SK-MEL-5 (cell line): ENCODE data around the gene KRT40. TPM values are rescaled to one million over a fixed set of nuclear protein-coding genes. Genes with fewer than 3 reads are reported as not detected.
"Not testable (repeated sequence)": the region's sequence is repeated elsewhere in the genome, so short reads cannot be mapped to it uniquely, and the experiment has no call there.

Experiments
- DNase-seq: peaks from one replicate; pipeline ENCODE4 v3.0.0-alpha.2; 2016; ENCODE audit warnings: low read depth, low spot score
- in situ Hi-C: cut with HindIII; loops from 2 replicates; pipeline ENCODE4 v1.10.0; 2016; ENCODE audit warnings: low sequenced_read_pairs, high pct_unique_total_duplicates, low pct_unique_long_range_greater_than_20kb
- total RNA-seq: library from RNA; depleted of rRNA; stranded (reverse); fragments of >200 nt; shearing (Covaris generic); gene quantifications from 2 replicates; pipeline ENCODE4 v1.2.3, GENCODE V29; 2014

KRT40 gene
- total RNA-seq, 1 experiment from 2014 or later, result not detected

GRCh38 chr17:41003926-41004325, 19.8 kb upstream of the KRT40 start:
- in situ Hi-C loops, result no loop called here
- DNase-seq, result no peak

DNA sequence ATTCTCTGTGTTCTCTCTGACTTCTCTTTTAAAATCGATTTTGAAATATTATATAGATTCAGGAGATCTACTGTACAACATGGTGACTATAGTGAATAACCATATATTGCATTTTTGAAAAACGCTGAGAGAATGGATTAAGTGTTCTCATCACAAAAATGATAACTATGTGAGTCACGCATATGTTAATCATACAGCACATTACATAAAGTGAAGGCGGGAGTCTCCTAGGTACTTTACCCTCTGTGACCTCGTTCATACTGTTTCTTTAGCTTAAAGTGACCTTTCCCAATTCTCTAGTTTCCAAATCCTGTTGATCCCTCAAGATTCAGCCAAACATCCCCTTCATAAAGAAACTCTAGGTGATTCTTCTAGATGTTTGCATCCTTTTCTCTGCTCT, 18.7 kb upstream of the KRT40 start:
- in situ Hi-C loops, result no loop called here
- no peak for DNase-seq

DNA sequence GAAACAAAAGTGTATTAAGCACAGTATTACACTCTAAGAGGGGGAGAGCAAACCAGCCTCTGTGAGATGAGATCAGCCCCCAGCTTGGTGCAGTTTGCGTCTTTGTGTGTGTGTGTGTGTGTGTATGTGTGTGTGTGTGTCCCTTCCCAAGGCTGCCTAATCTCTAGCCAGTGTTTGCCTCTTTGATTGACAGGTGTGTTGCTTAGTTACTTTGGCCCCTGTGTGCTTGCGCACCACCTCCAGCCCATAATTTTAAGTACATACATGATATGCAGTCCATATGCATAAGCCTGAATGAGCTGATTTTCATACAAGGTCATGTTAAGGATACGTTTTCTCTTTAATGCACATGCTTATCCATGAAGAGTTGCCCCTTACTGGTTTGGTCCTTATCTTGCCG, 17.7 kb upstream of the KRT40 start:
- in situ Hi-C loops, result no loop called here
- no peak for DNase-seq

GRCh38 chr17:40999563-40999962, 15.4 kb upstream of the KRT40 start, which contains the start of gene KRTAP3-2:
Gene KRTAP3-2, minus strand, starts transcription at chr17:40999906. Its CDS starts 53 bp downstream, at chr17:40999853.
- in situ Hi-C loops, DNase-seq: not testable (repeated sequence)

- in situ Hi-C loops, result no loop called here
Measured at GRCh38 chr17:40997361-40997760, 13.2 kb upstream of the KRT40 start.

DNA sequence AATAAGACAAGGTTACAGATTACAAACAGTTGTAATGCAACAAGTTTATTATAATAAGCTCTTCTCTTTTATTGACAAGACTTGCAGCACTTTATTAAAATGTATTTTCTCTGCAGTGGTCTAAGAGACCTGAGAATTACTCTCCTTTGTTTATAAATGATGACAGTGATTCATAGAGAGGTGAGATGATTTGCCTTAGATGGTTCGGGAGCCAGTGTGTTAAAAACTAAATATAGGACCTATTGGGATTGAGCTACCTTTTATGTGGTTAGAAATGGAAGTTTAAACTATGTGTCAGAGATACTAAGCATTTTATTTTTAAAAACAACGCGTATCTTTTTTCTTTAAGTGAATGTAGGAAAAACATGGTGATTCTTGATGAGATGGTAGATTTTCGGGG, 12.7 kb upstream of the KRT40 start:
- in situ Hi-C loops, result no loop called here
- DNase-seq, result no peak

More at GRCh38 chr17:40997361-40997760, 13.2 kb upstream of the KRT40 start:
- no peak for DNase-seq

- in situ Hi-C loops, result no loop called here
- no peak for DNase-seq
Measured at GRCh38 chr17:40995116-40995515, 11.0 kb upstream of the KRT40 start.

- no peak for DNase-seq
- in situ Hi-C loops, result no loop called here
Measured at GRCh38 chr17:40993839-40994238, 9.7 kb upstream of the KRT40 start, which contains the start of gene KRTAP3-3. Gene KRTAP3-3, minus strand, starts transcription at chr17:40994164. Its CDS starts 67 bp downstream, at chr17:40994097.

GRCh38 chr17:40993084-40993483, 9.0 kb upstream of the KRT40 start:
- no peak for DNase-seq
- in situ Hi-C loops, result no loop called here

- in situ Hi-C loops, result no loop called here
- peak; percentile 34 for DNase-seq
Measured at GRCh38 chr17:40992666-40993065, 8.5 kb upstream of the KRT40 start.

- no peak for DNase-seq
- in situ Hi-C loops, result no loop called here
Measured at GRCh38 chr17:40986920-40987319, 2.8 kb upstream of the KRT40 start.

DNA sequence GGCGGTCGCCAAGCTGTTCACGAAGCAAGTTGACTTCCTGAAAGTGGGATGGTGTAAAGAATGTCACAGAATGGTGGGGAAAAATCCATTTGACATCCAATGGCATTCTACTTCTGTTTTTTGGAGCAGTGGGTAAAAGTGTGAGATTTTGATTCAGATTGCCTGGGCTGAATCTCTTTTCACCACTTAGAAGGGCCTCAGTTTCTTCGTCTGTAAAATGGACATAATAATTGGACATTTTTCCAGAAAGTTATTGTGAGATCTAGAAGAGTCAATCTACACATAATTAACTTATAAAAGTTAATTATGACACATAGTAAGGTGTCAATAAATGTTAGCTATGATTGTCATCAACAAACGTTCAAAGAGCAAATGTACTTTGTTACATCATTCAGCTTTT, 3.0 kb downstream of the KRT40 start:
- DNase-seq, result no peak
- in situ Hi-C loops, result no loop called here

- no peak for DNase-seq
- in situ Hi-C loops, result no loop called here
Measured at GRCh38 chr17:40980596-40980995, 3.5 kb downstream of the KRT40 start.

- no peak for DNase-seq
- in situ Hi-C loops, result no loop called here
Measured at GRCh38 chr17:40980117-40980516, 4.0 kb downstream of the KRT40 start.

DNA sequence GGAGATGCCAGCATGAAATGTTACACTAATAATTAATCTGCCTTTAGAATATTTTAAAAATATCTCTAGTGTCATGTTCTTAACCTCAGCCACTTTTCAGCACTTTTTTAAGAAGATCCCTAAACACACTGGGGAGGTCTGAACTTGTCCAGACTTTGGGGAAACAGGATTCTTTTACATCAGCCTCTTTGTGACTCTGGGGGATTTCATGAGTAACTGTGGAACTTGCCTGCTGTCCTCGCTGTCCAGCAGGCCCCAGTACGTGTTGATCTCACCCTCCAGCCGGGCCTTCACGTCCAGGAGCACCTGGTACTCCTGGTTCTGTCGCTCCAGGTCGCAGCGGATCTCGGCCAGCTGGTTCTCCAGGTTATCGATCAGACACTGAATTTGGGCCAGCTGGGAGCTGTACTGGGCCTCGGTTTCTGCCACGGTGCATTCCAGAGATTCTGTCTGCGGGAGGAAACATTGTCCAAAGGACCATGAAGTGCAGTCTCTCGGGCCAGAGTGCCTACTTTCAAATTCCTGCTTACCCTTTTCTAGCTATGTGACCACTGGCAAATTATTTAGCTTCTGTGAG, 5.5 kb downstream of the KRT40 start:
- no peak for DNase-seq
- in situ Hi-C loops, result no loop called here

DNA sequence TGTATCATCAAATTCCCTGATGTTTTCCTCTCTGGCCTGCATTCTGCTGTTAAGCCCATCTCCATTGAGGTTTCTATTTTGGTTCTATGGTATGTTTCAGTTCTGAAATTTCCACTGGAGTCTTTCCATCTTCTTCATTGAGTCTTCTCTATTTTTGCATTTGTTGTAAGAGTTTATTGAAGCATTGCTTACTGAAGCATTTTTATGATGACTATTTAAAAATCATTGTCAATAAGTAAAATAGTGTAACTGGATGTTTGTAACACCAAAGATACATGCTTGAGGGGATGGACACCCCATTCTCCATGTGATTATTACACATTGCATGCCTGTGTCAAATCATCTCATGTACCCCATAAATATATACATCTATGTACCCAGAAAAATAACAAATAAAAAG, 8.6 kb downstream of the KRT40 start:
- in situ Hi-C loops, result no loop called here
- no peak for DNase-seq

- in situ Hi-C loops, result no loop called here
- DNase-seq, result no peak
Measured at GRCh38 chr17:40974366-40974765, 9.8 kb downstream of the KRT40 start.

DNA sequence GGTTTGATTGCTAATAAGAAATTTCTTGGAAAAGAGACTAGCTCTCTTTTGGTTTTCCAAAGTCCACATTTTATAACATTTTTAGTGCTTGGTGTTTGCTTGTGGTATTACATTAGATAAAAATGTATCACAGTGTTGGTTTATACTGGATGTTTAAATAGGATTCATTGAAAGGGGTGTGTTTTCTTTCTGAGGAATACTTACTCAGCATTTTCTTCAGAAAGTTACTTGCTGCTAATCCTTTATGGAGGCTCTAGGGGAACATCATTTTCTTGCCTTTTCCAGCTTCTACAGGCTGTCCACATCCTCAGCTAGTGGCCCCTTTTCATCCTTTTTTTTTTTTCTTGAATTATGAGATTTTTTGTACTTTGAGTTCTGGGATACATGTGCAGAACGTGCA, 16.5 kb downstream of the KRT40 start:
- in situ Hi-C loops, result no loop called here
- DNase-seq, result no peak

DNA sequence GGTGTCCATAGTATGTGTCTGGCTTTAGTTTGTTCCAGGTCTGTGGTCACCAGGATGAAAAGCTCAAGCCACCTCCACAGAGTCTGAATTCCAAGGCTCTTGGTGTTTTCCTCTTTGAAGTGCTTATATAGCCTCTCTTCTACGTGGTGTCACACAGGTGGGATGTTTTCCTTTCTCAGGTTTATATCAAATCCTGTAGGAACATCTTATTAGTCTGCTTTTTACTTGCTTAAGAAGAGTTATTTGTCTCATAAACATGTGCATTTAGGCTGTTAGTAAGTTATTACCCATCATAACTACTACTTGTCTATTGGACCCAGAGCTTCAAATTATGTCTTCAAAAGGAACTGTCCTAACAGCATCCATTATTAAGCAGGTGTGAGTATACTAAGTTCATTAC, 17.3 kb downstream of the KRT40 start, which contains the start of gene KRT39:
TSS of gene KRT39 (minus strand) at position 101 of the 400 bp plus-strand sequence. CDS start at position 9, 92 bp downstream.
- in situ Hi-C loops, result no loop called here
- no peak for DNase-seq

DNA sequence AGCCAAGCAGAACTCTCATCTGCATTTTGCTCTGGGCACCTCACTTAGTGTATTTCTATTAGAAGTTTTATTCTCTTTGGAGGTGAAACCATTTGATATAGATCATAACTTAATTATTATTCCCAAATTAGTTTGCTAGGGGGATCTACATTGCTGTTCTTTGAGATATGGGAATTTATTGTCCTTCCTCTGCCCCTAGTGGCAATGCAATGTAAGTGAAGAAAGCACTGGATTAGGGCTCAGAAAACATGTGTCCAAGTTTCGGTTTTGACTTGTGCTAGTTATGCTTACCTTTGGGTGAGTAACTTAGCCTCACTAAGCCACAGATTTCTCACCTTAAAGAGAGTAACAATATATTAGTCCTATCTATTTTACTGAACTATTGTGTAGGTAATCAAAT, 20.3 kb downstream of the KRT40 start:
- in situ Hi-C loops, result no loop called here
- peak; percentile 56 for DNase-seq
